Measurements from ENCODE around the gene CDYL.

CDYL gene

GRCh38 chr6:4930025-4930691 lies 154.0 kb downstream of the CDYL start:
- in situ Hi-C loops (cut with MboI; ENCODE audit: low sequenced_read_pairs), result loop anchor here (10.0 kb wide), 1 partner anchor 615 kb away; no protein-coding TSS in a partner anchor

GRCh38 chr6:4931530-4932227 lies 155.5 kb downstream of the CDYL start:
- in situ Hi-C loops (cut with MboI; ENCODE audit: low sequenced_read_pairs), result loop anchor here (10.0 kb wide), 1 partner anchor 617 kb away; no protein-coding TSS in a partner anchor

DNA sequence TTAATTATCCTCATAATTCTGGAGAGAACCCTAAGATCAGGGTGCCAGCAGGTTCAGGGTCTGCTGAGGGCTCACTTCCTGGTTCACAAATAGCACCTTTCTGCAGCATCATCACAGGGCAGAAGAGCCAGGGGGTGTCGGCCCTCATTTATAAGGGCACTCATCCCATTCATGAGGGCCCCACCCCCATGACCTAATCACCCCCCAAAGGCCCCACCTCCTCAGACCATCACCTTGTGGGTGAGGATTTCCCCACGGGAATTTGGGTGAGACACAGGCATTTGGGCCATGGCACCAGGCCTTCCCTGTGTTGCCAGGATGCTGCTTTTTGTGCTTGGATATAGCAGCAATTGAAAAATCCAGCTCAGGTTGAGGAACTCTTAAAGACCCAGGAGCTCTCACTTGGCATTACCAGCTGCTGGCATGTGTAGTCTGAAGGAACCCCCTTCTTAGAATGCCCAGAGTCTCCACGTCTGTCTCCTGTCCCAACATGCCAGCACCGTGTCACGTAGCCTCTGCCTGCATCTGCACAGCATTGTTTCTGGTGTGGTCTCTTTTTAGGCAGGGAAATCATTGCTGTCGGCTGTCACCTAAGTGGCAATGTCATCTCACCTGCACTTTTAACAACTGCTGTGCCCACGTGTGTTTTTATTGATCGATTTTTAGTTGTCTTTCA lies 156.2 kb downstream of the CDYL start:
- in situ Hi-C loops (cut with MboI; ENCODE audit: low sequenced_read_pairs), result loop anchor here (10.0 kb wide), 1 partner anchor 618 kb away; no protein-coding TSS in a partner anchor

DNA sequence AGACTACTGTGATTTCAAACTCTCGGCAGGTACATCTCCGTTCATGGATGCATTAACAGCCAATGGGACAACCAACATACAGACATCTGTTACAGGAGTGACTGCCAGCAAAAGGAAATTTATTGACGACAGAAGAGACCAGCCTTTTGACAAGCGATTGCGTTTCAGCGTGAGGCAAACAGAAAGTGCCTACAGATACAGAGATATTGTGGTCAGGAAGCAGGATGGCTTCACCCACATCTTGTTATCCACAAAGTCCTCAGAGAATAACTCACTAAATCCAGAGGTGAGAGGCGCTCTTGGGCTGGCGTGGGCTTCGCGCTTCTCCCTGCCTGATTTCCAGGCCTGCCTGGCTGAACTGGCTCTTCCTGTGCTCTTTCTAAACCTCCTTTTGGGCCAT lies 159.3 kb downstream of the CDYL start:
- in situ Hi-C loops (cut with MboI; ENCODE audit: low sequenced_read_pairs), result loop anchor here (10.0 kb wide), 1 partner anchor 621 kb away; no protein-coding TSS in a partner anchor

DNA sequence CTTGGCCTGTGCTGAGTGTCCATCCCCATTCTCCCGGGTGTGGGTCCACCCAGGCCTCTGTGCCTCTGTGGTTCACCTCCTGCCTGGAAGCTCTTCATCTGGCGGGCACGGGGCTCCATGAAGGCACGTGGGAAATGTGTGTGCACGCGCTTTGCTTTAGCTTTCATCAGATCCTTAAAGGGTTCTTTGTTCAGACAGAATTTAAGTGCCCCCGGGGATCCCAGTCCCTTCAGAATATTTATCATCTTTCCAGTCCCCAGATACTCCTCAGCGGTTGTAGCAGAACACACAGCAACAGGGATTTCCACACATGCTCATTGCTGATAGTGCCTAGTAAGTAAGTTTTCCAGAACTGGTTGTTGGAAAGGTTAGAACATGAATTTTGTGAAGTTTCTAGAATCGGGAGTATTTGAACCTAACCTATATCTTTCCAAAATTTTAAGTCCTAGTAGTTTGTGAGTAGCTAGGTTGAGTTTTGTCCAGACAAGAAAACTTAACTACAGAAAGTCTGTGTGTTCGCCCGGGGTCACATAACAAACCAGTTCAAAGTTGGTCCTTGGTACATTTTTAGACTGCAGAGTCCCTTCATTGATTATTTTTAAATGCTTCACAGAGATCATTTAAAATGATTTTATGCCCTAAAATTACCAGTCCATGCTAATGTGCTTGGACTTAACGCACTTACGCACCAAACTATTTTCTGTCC lies 159.9 kb downstream of the CDYL start:
- in situ Hi-C loops (cut with MboI; ENCODE audit: low sequenced_read_pairs), result loop anchor here (10.0 kb wide), 1 partner anchor 621 kb away; no protein-coding TSS in a partner anchor

DNA sequence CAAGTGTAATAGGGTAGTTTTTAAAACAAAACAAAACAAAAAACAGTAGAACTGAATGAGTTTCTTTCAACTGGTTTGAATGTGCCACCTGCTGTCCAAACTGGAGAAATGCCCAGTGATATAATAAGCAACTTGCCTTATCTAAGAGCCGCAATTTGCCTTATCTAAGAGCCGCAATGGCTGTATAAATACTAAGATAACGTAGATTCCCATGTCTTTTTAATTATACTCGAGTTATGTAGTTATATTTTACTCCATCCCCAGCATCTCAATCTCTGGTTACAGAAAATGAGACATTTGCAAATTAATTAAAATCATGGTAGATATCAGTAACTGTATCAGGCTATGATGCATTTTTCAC lies 160.5 kb downstream of the CDYL start:
- in situ Hi-C loops (cut with MboI; ENCODE audit: low sequenced_read_pairs), result loop anchor here (10.0 kb wide), 1 partner anchor 622 kb away; no protein-coding TSS in a partner anchor

GRCh38 chr6:4937414-4937813 lies 161.2 kb downstream of the CDYL start:
- in situ Hi-C loops (cut with MboI; ENCODE audit: low sequenced_read_pairs), result loop anchor here (10.0 kb wide), 1 partner anchor 623 kb away; no protein-coding TSS in a partner anchor

GRCh38 chr6:4939241-4939640 lies 163.0 kb downstream of the CDYL start:
- in situ Hi-C loops (cut with MboI; ENCODE audit: low sequenced_read_pairs), result loop anchor here (10.0 kb wide), 1 partner anchor 624 kb away; no protein-coding TSS in a partner anchor

GRCh38 chr6:4940416-4940815 lies 164.2 kb downstream of the CDYL start:
- in situ Hi-C loops (cut with MboI; ENCODE audit: low sequenced_read_pairs), result no loop called here

DNA sequence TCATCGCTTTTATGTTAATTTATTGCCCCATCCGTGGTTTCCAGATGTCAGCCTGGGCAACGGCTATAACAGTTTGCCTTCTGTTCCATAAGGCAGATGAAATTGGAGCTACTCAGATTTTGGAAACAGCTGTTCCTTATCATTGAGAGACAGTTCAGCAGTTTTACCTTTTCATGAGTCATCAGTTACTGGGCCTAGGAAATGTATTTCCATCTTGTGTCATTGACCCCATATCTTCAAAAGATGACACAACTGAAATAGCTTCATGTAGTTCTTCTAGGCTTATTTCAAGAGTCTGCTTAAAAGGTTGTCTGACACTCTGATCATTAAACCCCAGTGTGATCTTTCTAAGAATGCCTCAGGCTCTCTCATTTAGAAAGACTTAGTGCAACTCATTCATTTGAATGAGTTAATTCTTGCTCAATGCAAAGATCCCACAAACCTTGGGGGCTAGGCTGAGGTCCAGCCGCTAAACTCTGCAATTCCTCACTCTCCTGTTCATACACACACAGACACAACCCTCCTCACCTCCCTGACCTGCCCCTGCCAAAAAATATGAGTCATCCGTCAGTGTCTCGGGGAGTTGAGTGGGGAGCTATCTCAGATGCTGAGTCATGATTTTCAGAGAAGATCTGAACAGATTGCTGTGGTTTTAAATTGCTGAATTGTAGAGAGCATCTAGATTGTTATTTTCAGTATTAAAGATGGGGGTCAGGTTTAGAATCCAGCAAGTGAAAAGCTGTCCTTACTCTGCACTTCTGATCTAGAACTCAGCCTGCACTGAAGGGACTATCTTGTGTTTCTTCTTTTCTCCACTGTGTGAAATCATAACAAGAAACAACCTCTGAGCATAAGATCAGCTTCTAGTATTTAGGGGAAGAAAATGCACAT lies 165.8 kb downstream of the CDYL start:
- in situ Hi-C loops (cut with MboI; ENCODE audit: low sequenced_read_pairs), result no loop called here

- in situ Hi-C loops (cut with MboI; ENCODE audit: low sequenced_read_pairs), result no loop called here
Measured at GRCh38 chr6:4942673-4943009, 166.4 kb downstream of the CDYL start.

- in situ Hi-C loops (cut with MboI; ENCODE audit: low sequenced_read_pairs), result no loop called here
Measured at GRCh38 chr6:4943716-4944115, 167.5 kb downstream of the CDYL start.

- in situ Hi-C loops (cut with MboI; ENCODE audit: low sequenced_read_pairs), result no loop called here
Measured at GRCh38 chr6:4944325-4944724, 168.1 kb downstream of the CDYL start.

DNA sequence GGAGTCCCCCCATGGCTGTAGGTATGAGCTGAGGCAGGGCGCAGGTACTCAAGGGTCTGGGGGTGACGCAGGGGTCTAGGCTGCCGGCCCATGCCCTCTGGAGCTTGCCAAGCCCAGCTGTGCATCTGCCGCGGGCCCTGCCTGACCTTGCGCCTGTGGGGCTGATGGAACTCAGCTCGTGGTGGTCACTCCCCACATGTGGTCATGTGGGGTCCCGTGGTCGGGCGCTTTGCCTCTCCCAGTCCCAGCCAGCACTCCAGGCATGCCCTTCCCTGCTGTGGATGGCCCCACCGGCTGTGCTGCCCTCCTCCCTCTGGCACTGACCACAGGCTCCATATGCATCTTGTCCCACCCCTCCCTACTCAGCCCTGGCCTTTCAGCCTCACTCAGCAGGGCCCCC lies 170.3 kb downstream of the CDYL start:
- in situ Hi-C loops (cut with MboI; ENCODE audit: low sequenced_read_pairs), result no loop called here

DNA sequence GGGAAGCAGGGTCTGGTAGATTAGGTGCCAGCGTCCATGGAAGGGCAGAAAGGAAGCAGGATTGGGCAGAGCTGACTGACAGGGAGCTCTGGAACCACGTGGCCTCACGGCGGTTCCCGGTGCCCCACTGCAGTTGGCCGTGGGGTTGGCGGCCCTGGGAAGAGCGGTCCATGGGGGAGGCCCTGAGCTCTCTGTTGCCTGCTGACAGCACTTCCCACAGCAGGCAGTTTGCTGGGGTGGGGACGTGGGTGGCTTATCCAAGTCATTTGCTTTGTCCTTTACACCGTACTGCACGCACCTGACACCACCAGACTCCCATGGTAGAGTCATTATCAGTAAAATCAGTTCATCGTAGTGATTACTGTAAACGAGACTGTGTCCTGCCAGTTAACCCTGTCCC lies 171.5 kb downstream of the CDYL start:
- in situ Hi-C loops (cut with MboI; ENCODE audit: low sequenced_read_pairs), result no loop called here

DNA sequence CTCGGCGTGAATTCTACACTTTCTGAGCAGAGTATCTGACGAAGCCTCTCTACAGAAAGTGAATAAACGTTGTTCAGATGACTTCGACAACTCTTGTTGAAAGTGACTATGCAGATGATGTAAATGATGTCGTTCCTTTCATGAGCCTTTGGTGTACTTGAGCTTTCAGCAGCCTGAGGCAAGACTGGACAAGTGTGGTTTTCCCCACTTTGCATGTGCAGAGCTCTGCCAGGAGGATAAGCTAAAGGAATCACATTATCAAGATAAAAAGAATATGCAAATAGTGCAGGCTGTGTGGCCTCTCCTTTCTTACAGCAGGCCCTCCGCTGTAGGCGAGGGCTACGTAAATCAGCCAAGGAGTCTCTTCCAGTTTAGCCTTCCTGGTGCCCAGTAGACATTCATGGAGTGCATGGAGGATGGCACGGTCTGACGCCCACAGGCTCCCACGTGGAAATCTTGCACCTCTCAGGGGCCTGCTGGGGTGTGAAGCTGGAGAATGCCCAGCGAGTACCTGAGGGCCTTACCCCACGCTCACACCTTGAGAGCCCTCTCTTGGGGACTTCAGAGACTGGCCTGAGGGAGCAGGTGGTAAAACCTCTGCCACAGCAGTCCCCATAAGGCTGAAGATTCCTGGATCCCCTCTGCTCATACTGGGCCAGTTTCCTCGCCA lies 172.7 kb downstream of the CDYL start:
- in situ Hi-C loops (cut with MboI; ENCODE audit: low sequenced_read_pairs), result no loop called here

- in situ Hi-C loops (cut with MboI; ENCODE audit: low sequenced_read_pairs), result no loop called here
Measured at GRCh38 chr6:4950076-4950475, 173.9 kb downstream of the CDYL start.

DNA sequence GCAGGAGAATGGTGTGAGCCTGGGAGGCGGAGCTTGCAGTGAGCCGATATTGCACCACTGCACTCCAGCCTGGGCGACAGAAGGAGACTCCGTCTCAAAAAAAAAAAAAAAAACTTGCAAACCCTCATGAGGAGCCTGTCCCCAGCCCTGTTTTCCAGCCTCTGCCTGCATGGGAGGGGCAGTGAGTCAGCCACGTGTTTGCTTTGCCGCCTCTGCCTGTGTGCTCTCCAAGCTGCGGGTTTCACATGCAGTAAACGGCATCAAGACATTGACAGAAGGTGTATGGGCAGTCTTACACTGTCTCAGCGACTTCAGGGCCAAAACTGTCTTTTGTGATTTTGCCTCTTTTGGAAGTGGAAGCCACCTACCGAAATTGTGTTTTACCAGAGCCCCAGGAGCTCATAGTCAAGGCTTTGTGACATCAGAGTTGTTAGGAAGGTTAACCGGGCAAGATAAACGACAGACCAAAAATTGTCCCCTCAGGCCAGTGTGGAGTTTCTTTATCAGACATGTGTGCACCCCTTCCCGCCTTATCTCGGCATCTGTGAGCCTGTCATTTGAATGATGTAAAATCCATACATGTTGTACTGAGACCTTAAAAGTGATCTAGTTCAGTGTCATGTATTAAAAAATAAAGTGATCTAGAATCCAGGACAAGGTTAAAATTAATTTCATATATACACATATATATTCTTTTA lies 174.8 kb downstream of the CDYL start:
- in situ Hi-C loops (cut with MboI; ENCODE audit: low sequenced_read_pairs), result no loop called here

DNA sequence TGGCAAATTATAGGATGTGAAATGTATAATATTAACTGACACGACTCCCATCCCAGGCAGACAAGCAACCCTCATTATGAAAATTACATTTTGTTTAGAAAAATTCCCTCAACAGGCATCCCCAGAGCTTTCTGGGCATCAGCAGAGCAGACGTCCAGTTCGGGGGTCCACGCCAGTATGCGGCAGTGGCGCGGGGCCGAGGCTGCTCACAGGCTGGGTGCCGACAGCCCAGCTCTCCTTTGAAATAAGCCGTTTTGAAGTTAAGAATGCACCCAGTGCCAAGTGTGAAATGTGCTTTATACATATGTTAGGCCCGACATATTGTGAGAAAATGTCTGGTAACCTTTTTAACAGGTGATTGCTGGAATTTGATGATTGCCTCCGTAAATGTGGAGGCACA lies 177.2 kb downstream of the CDYL start:
- in situ Hi-C loops (cut with MboI; ENCODE audit: low sequenced_read_pairs), result no loop called here

All from HL-60/S4 treated with phorbol 12-myristate 13-acetate at 8.2 ng/mL for 4 days and 3 days (cell line).